Measurements from ENCODE around the gene CSH1.
"Not testable (repeated sequence)": the region's sequence is repeated elsewhere in the genome, so short reads cannot be mapped to it uniquely, and the experiment has no call there.

The CSH1 gene

DNA sequence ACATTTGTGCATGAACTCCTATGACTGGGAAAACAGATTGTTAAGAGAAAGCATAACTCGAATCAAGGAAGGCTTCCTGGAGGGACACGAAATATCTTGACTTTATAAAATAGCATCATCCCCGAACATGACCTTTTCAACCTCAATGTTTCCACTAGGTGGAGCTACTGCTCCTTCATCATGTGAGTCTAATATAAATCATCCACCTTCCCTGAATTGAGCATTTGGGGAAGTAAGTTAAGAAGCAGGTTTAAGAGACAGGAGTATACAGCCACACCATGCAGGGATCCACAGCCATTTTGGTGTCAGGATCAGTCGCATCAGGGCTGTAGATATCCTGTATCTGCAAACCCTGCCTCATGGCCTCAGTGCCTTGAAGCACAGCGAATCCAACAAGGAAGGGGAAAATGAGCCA lies 7.4 kb upstream of the CSH1 start:
- DNase-seq (ENCODE audit: low read depth), result not testable (repeated sequence)

DNA sequence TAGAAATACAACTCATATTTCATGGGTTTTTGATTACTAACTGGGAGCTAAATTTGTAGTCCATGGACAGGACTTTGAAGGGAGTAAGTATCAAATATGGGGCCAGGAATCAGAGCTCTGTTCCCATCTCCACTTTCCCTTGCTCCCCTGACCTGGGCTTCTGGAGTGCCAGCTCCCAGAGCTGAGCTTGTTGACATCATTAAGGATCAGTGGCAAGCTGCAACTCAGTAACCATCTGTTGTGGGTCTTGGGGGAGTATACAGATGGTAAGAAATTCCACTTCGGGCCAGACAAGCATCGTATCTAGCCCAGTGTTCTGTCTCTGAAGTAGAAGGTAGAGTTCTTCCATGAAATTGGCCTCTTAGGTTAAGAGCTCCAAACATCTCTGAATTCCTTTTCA lies 5.6 kb upstream of the CSH1 start:
- DNase-seq (ENCODE audit: low read depth), result not testable (repeated sequence)

DNA sequence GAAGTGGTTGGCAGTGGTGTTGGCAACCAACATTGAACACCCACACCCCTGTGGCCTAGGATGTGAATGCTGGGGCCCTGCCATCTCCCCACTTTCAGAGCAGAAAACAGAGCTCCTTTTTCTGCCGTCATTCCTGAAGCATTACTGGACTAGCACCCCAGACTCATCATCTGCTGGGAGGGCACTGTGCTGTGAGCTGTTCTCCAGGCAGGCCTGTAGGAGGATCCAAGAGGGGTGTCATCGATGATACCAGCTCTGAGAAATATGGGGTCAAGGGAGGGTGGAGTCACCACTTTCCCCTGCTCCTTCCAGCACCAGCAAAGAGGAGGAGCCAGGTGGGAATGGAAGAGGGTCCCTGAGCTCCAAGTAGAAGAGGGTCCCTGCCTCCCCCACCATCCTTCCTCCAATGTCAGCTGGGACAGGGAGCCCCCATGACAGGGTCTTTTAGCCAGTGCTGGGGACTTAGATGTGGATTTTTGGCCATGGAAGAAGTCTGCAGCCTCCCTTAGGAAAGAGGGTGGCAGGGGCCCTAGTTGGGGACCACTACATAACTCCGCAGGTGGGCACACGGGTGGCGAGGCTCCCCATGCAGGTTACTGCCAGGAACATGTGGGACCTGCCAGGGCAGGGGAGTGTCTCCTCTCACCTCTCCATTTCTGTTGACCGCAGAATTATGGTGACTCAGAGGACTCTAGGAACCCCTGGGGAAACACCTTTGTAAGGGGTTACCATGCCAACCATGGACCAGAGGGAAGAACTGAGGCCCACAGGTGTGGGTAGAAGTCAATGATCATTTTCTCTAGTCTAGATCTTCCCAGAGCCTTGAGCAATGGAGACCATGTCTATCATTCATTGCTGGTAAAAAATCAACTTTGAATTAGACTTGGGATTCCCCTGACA lies 2.8 kb upstream of the CSH1 start:
- not testable (repeated sequence) for DNase-seq (ENCODE audit: low read depth)

DNA sequence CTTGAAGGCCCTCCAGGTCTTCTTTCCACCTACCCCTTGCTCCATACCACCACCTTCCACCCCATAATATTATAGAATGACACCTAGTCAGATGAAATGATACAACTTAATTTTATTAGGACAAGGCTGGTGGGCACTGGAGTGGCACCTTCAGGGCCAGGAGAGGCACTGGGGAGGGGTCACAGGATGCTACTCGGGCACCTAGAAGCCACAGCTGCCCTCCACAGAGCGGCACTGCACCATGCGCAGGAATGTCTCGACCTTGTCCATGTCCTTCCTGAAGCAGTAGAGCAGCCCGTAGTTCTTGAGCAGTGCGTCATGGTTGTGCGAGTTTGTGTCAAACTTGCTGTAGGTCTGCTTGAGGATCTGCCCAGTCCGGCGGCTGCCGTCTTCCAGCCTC lies 1.6 kb downstream of the CSH1 start:
- DNase-seq (ENCODE audit: low read depth), result not testable (repeated sequence)

DNA sequence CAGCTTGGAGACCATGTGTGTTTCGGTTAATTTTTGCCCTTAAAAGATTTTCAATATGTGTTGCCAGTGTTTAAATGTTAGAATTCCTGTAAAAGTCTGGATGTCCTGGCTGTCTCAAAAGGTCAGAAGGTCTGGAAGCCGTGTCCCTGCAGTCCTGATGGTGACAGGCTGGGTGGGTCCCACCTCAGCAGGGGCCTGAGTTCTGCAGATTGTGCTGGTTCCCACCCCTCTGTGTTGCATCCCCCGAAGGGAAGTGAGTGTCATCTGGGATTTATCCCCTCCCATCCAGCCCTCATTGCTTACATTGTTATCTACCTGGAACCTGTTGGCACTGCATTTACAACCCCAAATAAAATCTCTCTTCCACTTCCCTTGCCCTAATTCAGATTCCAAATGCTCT lies 2.4 kb downstream of the CSH1 start:
- not testable (repeated sequence) for DNase-seq (ENCODE audit: low read depth)

DNA sequence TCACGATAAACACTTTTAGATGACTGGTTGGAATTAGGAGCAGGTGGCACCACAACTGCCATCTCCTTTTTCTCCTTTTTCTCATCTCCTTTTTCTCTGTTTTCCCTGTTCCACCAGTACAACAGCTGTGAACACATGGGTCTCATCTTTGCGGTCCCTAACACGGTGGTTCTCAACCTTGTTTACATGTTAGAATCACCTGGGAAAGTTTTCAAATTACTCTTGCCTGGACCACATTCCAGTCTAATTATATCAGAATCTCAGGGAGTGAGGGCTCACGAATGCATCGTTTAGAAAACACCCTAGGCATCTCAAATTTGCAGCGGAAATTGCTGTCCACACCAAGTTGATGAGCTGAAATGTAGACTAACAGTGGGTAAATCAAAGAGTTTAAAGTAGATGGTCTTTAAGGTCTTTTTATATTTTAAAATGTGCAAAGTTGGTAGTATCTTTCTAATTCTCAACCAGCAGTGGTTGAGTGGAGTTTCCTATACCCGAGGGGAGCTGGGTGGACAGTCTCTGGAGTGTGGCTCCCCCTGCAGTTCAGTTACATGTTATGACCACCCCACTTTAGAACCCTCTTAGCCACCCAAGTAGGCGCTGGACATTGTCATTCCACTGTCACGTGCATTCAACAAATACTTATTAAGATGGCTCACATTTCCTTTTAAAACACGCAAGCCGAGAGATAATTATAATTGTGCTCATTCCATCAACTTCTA lies 3.9 kb downstream of the CSH1 start:
- DNase-seq (ENCODE audit: low read depth), result not testable (repeated sequence)

DNA sequence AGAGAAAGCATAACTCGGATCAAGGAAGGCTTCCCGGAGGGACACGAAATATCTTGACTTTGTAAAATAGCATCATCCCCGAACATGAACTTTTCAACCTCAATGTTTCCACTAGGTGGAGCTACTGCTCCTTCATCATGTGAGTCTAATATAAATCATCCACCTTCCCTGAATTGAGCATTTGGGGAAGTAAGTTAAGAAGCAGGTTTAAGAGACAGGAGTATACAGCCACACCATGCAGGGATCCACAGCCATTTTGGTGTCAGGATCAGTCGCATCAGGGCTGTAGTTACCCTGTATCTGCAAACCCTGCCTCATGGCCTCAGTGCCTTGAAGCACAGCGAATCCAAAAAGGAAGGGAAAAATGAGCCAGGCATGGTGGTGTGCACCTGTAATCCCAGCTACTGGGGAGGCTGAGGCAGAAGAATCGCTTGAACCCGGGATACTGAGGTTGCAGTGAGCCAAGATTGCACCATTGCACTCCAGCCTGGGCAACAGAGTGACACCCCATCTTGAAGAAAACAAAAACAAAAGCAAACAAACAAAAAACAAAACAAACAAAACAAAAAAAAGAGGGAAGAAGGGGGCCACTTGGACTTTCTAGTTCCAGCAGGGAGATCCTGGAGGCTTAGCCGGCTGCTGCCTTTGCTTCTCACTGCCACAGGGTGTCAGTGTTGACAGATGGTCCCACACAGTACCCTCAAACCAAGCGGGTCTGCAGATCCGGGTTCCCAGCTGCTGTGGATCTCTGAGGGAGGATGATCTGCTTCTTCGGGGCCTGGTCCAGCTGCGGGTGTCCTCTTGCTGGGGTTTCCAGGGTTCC lies 7.1 kb downstream of the CSH1 start:
- DNase-seq (ENCODE audit: low read depth), result peak; percentile 55

DNA sequence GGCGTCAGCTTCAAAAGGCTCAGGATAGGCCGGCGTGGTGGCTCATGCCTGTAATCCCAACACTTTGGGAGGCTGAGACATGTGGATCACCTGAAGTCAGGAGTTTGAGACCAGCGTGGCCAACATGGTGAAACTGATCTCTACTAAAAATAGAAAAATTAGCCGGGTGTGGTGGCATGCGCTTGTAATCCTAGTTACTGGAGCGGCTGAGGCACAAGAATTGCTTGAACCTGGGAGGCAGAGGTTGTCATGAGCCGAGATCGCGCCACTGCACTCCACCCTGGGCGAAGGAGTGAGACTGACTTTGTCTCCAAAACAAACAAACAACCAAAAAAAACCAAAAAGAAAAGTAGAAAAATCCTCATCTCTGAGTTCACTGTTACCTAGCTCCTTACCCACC lies 11.3 kb downstream of the CSH1 start:
- not testable (repeated sequence) for DNase-seq (ENCODE audit: low read depth)

DNA sequence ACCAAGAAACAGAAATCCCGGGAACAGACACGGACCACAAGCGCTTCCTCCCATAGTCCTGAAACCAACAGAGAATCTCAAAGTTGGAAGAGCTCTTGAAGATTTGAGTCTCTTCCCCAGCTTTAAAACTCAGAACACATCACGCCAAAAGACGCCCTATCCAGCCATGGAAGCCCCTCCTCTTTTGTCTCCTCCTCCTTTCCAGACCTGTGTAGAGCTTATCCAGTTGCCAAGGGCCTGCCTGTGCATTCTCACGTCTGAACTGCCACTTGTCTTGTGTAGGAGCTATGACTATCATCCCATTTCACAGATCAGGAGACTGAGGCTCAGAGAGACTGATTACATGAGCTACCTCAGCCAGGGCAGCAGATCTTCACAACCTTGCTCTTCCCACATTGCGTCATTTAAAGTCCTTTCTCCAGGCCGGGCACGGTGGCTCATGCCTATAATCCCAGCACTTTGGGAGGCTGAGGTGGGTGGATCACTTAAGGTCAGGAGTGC lies 13.7 kb downstream of the CSH1 start:
- DNase-seq (ENCODE audit: low read depth), result not testable (repeated sequence)

DNA sequence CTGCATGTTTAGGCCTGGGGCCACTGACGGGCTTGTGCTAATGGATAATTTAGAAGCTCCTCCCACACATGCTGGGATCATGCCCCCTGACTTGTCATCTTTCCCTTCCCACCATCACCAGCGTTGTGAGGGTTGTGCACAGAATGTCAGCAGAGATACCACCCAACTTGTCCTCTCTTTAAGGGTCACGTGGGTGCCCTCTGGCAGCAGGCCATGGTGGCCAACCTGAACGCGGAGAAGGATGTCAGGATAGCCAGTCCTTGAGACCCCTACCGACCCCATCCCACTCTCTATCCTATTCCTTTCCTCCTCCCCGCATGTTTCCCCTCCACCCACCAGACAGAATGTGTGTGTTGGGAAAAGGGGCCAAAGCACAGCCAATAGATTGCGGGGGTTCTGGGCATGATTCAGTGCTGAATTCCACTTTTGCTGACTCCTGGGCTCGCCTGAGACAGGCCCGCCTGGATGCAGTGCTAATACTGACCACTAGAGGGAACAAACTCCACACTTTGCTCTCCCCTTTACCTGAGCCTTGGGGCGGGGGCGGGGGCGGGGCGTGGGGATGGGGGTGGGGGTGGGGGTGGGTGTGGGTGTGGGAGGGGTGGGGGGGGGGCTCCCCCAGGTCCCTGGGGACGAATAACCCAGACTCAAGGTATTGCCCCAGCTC lies 14.3 kb downstream of the CSH1 start, which contains the start of gene GH2:
Gene GH2 (minus strand): TSS at position 10 of the 667 bp plus-strand sequence. CDS start 143 bp downstream, outside the sequence.
- DNase-seq (ENCODE audit: low read depth), result peak; percentile 63

DNA sequence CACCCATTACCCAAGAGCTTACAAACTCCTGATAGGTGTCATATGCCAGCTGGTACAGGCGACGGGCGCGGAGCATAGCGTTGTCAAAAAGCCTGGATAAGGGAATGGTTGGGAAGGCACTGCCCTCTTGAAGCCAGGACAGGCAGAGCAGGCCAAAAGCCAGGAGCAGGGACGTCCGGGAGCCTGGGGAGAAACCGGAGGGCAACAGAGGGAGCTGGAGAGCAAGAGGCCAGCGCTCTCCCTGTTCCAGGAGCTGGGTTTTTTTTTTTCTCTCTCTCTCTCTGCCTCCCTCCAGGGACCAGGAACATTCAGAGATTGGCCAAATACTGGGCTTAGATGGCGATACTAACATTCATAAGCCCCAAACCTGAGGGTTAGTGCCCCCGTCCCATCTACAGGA lies 15.0 kb downstream of the CSH1 start:
- DNase-seq (ENCODE audit: low read depth), result not testable (repeated sequence)

DNA sequence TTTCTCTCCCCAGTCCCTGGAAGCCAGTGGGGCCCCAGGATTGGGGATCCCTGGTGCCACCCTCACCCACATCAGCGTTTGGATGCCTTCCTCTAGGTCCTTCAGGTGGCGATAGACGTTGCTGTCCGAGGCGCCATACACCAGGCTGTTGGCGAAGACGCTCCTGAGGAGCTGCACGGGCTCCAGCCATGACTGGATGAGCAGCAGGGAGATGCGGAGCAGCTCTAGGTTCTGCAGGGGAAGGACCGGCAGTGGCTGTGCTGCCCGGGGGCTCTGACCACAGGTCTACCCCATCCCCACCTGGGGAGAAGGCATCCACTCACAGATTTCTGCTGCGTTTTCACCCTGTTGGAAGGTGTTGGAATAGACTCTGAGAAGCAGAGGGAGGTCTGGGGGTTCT lies 15.7 kb downstream of the CSH1 start:
- DNase-seq (ENCODE audit: low read depth), result no peak

DNA sequence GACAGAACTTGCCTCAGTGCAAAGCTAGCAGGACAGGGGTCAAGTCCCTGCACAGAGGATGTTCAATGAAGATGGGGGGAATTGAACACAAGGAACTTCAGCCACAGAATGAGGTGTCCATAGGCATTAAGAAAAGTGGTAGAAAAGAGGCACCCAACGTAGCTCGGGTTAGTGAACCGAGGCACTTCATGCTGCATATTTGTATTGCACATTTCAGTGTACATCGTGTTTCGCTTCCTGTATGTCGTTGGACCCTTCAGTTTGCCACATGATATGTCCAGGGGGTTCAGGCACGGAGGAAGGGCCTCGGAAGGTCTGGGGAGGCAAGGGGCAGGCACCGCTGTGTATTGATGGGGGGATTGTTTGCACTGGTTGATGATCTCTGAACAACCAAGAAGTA lies 18.0 kb downstream of the CSH1 start:
- DNase-seq (ENCODE audit: low read depth), result not testable (repeated sequence)

DNA sequence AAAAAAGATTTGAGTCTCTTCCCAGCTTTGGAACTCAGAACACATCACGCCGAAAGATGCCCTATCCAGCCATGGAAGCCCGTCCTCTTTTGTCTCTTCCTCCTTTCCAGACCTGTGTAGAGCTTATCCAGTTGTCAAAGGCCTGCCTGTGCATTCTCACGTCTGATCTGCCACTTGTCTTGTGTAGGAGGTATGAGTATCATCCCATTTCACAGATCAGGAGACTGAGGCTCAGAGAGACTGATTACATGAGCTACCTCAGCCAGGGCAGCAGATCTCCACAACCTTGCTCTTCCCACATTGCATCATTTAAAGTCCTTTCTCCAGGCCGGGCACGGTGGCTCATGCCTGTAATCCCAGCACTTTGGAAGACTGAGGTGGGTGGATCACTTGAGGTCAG lies 21.7 kb downstream of the CSH1 start:
- not testable (repeated sequence) for DNase-seq (ENCODE audit: low read depth)

DNA sequence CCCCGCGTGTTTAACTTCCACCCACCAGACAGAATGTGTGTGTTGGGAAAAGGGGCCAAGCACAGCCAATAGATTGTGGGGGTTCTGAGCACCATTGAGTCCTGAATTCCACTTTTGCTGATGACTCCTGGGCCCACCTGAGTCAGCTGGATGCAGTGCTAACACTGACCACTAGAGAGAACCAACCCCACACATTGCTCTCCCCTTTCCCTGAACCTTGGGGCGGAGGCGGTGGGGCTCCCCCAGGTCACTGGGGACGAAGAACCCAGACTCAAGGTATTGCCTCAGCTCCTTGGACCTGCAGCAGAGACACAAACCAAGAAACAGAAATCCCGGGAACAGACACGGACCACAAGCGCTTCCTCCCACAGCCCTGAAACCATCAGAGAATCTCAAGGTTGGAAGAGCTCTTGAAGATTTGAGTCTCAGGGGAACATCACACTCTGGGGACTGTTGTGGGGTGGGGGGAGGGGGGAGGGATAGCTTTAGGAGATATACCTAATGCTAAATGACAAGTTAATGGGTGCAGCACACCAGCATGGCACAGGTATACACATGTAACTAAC lies 22.2 kb downstream of the CSH1 start:
- DNase-seq (ENCODE audit: low read depth), result not testable (repeated sequence)

DNA sequence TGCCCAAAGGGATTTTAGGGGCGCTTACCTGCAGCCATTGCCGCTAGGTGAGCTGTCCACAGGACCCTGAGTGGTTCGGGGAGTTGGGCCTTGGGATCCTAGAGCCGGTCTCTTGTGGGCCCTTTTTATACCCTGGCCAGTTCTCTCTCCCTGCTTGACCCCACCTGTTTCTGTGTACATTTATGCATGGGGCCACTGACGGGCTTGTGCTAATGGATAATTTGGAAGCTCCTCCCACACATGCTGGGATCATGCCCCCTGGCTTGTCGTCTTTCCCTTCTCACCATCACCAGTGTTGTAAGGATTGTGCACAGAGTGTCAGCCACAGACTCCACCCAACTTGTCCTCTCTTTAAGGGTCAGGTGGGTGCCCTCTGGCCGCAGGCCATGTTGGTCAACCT lies 22.8 kb downstream of the CSH1 start, which contains the start of gene CSH2:
Gene CSH2 (minus strand): TSS at position 101 of the 400 bp plus-strand sequence. CDS start 63 bp downstream, at position 38.
- not testable (repeated sequence) for DNase-seq (ENCODE audit: low read depth)

DNA sequence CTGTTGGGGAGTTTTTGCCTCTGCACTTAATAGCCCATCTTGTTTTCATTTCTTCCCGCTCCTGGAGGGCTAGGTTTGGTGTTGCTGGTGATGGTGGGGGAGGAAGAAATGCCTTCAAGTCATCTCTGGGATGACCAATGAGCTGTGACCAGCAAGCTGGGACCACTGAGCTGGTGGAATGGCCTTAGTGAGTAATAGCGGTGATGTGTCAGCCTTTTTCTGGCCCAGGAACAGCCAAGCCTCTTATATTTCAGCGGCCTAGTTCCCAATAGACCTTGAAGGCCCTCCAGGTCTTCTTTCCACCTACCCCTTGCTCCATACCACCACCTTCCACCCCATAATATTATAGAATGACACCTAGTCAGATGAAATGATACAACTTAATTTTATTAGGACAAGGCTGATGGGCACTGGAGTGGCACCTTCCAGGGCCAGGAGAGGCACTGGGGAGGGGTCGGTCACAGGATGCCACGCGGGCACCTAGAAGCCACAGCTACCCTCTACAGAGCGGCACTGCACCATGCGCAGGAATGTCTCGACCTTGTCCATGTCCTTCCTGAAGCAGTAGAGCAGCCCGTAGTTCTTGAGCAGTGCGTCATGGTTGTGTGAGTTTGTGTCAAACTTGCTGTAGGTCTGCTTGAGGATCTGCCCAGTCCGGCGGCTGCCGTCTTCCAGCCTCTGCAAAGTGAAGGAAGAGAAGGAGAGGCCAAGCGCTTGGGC lies 24.6 kb downstream of the CSH1 start:
- not testable (repeated sequence) for DNase-seq (ENCODE audit: low read depth)

DNA sequence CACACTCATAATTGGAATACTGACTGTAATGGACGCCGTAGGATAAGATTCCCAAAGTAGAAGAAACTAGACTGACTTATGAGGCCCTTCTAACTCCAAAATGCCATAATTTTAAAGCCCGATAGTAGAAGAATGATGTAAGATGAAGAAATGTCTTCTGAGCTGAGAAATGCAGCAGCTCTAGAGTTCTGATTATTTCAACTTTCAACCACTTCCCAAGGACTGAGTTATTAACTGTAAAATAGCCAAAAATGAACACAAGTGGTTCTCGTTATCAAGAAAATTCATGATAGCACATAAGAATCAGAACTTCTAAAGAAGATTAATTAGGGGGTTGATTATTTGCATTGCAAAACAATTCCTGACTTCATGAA lies 26.1 kb downstream of the CSH1 start:
- not testable (repeated sequence) for DNase-seq (ENCODE audit: low read depth)

DNA sequence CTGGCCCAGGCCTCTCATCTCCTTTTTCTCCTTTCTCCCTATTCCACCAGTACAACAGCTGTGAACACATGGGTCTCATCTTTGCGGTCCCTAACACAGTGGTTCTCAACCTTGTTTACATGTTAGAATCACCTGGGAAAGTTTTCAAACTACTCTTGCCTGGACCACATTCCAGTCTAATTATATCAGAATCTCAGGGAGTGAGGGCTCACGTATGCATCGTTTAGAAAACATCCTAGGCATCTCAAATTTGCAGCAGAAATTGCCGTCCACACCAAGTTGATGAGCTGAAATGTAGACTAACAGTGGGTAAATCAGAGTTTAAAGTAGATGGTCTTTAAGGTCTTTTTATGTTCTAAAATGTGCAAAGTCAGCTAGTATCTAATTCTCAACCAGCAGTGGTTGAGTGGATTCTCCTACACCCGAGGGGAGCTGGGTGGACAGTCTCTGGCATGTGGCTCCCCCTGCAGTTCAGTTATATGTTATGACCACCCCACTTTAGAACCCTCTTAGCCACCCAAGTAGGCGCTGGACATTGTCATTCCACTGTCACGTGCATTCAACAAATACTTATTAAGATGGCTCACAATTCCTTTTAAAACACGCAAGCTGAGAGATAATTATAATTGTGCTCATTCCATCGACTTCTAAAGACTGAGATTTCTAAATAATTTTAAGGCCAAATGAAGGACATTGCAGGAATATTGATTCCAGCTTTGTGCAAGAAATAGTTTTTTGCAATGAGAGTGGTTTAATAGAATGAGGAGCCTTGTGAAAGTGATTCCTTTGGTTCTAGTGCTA lies 26.7 kb downstream of the CSH1 start:
- peak; percentile 58 for DNase-seq (ENCODE audit: low read depth)

Data from EH (cell line).